ENCODE results near the gene FSTL3.
A peak's percentile ranks its signal among the peaks of the same experiment; 100 is the strongest.
"Not testable (repeated sequence)": the region's sequence is repeated elsewhere in the genome, so short reads cannot be mapped to it uniquely, and the experiment has no call there.

The FSTL3 gene

DNA sequence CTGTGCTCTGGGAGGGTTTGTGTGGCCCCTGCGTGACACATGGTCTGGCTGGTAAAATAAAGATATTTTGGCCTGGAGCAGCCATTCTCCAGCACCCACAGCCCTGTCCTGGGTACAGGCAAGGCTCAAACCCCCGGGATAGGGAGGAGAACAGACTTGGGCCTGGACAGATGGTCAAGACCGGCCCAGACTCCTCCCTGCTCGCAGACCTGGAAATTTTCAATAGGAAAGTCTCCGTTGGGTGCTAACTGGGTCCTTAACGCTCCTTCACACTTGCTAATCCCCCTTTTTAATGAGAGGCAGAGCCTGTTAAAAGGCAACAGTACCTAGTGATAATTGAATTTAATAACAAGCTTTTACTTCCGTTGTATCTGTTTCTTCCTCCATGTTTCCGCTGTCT, 35.1 kb downstream of the FSTL3 start:
- no peak for DNase-seq (ENCODE audit: low spot score)

DNA sequence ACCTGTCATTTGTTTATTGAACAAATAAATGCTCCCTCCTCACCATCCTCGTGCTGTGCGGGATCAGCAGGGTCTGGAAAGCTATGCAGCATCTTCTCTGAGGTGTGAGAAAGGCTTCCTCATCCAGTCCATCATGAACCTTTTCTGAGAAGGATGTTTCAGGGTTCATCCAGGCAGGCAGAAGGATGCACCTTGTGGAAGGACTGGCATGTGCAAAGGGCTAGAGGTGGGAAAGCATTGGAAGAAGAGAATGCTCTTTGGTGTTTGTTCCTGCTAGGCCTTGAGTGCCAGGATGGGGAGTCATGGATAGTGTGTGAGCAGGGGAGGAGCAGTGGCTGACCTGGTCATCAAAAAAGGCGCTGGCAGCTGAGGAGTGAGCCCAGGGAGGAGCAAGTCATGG, 39.2 kb downstream of the FSTL3 start:
- no peak for DNase-seq (ENCODE audit: low spot score)

DNA sequence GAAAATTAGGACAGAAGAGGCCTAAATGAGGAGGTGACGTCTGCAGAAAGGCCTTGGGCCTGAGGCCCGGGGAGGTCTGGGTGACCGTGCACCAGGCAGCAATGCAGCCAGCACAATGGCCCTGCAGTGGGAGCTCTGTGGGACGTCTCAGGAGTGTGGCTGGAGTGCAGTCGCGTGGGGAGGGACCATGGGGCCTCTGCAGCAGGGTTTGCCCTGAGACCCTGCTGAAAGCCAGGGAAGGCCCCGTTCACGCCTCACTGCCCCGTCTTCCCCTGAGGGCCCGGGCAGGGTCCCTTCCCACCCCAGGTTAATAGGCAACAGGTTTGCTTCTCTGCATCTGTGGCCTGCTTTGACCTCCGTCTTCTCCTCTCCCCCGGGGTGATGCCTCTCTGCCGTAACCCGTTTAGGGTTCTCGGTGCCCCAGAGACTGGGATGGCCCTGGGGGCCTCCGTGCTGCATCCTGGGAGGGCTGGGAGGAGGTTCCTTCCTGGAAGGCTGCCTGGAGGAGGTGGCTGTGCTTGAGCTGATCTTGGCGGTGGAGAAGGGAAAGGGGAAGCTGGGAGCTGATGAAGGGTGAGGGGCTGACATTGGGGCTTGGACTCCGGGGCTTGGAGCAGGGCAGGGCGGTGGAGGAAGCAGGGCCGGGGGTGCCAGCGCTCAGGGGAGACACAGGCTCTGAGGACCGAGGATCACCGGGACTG, 42.2 kb downstream of the FSTL3 start:
- DNase-seq (ENCODE audit: low spot score): no peak

DNA sequence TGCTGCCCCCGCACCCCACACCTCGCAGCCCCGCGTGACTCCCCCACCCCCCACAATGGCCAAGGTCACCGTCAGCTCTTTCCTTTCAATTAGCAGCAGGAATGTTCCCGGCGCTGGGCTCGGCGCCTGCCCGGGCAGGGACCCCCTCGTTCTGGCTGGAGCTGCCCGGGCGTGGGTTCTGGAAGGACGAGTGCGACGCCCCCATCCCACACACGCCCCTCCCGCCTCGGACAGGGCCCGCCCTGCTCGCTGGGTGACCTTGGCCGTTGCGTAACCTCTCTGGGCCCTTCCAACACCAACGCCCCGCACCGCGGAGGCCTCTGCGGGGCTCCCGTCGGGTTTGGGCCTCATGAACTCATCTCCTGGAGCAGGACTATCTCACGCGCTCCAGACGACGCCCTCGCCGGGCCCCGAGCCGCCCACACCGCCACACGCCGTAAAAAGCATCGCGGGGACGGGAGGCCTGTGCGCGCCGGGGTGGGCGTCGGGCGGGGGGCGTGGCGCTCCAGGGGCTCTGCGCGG, 42.9 kb downstream of the FSTL3 start:
- DNase-seq (ENCODE audit: low spot score): peak; percentile 82

DNA sequence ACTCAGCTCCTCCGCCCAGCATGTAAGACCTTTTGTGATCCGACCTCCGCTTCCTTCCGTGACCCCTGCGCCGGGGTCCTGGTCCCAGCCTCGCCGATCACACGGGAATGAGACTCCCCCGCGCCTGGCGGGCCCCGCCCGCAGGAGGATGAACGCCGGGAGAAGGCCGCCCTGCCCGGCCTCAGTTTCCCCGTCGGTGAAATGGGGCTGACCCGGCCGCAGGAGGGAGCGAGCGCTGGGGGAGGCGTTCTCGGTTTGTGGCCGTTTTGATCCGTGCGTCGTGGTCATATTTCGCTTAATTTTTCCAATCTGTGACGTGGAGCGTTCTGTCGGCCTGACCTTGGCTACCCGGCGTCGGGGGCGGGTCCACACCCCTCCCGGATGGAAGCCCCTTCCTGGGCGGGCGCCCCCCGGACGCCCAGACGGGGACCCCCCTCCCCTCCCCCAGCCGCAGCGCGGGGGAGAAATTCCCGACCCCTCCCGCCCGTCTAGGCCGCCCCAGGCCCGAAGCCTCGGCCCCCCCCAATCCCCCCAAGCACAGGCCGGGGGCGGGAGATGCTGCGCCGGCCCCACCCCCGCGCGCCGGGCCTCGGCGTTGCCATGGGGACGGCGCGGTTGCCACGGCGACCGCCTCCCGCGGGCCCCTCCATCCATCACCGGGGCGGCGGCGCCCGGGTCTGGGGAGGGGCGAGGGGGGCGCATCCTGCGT, 43.6 kb downstream of the FSTL3 start:
- DNase-seq (ENCODE audit: low spot score): no peak

DNA sequence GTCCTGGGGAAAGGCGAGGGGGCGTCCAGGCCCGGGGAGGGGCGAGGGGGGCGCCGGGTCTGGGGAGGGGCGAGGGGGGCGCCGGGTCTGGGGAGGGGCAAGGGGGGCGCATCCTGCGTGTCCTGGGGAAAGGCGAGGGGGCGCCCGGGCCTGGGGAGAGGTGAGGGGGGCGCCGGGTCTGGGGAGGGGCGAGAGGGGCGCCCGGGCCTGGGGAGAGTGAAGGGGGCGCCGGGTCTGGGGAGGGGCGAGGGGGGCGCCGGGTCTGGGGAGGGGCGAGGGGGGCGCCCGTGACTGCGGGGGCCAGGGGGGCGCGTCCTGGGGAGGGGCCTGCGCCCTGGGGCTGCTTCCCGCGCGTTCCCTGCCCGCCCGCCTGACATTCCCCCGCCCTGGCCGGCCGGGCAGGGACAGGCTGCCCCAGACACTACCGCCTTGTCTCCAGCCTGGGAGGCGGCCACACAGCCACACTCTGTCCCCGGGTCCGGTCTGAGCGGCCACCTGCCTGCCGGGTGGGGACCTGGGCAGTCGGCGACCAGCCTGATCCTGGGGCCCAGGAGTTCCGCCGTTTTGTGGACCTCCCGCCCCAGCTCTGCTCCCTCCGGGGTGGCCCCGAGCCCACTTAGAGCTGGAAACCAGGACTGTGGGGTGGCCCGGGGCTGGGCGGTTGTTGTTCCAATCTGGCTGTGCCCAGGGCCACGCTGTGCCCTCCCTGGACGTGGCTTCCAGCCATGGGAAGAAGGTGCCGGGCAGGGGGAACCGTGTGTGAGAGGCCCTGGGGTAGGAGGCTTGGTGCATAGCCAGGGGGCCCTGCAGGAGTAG, 44.4 kb downstream of the FSTL3 start:
- no peak for DNase-seq (ENCODE audit: low spot score)

DNA sequence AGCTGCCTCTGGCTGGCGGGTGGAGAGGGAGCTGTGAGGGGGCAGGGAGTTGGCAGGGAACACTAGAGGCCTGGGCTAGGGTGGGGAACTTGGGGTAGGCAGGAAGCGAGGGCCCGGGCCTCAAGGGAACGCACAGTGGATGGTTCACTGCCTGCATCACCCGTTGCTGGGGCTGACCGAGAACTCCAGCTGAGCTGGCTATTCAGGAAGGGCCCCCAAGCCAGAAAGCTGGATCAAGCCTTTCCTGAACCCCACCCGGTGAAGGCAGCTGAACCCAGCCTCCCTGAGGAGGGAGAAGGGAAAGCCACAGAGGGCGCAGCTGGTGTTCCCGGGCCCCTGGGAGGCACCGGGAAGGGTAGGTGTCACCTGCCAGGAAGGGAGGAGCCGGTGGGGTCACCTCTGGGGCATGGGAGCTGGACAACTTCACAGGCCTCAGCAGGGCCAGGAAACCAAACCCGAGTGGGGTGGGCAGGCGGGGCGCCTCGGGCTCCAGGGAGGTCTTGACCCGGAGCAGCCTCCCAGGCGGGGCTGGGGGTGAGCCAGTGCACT, 46.4 kb downstream of the FSTL3 start:
- no peak for DNase-seq (ENCODE audit: low spot score)

DNA sequence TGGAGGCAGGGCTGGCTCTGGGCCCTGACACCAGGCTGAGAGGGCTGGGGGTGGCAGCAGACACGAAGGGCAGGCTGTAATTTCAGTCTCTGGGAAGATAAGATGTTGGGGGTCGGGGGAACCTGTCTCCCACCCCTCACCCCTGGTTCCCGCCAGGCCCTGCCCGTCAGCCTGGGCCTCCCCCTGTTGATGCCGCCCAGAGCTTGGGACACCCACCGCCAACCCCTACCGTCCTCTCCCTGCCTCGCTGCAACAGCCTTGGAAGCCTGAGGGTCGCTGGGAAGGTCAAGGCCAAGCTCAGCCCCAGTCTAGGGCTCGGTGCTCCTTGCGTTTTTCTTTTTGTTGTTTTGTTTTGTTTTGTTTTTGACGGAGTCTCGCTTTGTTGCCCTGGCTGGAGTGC, 47.1 kb downstream of the FSTL3 start:
- DNase-seq (ENCODE audit: low spot score): no peak

DNA sequence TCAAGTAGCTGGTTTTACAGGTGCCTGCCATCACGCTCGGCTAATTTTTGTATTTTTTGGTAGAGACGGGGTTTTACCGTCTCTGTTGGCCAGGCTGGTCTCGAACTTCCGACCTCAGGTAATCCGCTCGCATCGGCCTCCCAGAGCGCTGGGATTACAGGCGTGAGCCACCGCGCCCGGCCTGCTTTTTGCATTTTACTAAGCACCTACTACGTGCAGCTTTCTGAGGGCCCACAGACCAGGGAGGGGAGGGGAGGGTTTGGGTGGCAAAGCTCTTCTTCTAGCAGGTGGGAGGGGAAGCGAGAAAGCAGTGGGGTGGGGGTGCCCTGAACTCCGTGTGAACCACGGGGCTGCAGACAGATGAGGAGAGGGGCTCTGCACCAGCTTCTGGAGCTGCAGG, 47.5 kb downstream of the FSTL3 start:
- DNase-seq (ENCODE audit: low spot score): no peak

DNA sequence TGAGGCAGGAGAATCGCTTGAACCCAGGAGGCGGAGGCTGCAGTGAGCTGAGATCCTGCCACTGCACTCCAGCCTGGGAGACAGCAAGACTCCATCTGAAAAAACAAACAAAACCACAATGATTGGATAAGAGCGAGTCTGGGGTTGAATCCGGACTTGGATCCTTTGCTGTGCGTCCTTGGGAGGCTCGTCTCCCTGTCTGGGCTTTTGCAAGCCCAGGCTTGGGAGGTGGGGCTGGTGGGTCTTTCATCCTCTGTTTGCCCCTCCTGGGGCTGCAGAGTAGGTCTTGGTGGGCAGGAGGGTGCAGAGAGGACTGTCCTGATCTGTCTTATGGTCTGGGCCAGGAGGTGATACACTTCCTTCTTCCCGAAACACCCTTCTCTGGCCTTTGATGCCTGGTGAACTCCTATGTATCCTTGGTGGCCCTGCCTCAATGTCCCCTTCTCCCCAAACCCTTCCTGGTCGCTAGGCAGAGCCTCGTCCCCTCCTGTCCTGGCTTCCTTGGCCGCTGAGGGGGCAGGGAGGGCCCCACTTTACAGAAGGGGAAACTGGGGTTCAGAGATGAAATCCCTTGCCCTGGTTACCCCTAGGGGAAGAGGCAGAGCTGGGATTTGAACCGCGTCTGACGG, 49.4 kb downstream of the FSTL3 start:
- DNase-seq (ENCODE audit: low spot score): no peak

DNA sequence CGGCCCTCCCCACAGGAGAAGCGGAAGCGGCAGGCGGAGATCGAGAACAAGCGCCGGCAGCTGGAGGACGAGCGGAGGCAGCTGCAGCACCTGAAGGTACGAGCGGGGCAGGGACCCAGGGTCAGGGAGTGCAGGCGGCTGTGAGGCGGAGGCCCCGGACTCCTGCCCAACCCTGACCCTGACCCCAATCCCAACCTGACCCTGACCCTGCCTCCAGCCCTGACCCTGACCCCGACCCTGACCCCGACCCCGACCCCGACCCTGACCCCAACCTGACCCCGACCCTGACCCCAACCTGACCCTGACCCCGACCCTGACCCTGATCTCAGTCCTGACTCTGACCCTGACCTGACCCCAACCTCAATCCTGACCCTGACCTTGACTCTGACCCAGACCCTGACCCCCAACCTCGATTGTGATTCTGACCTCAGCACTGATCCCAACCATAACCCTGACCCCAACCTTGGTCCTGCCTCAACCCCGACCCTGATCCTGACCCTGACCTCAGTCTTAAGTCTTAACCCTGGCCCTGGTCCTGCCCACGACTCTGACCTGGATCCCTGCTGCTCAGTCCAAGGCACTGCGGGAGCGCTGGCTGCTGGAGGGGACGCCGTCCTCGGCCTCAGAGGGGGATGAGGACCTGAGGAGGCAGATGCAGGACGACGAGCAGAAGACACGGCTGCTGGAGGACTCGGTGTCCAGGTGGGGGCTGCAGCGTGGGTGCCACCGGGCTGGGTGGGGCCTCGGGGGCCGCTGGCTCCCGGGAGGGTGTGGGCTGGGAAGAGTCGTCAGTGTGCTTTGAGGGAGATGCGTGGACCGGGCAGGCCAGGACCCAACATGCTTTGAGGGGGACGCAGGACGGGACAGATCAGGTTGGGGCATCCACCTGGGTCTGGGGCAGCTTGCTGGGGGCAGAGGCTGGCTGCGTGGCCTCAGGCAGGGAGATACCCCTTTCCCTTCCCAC, 51.1 kb downstream of the FSTL3 start:
- DNase-seq (ENCODE audit: low spot score): no peak

DNA sequence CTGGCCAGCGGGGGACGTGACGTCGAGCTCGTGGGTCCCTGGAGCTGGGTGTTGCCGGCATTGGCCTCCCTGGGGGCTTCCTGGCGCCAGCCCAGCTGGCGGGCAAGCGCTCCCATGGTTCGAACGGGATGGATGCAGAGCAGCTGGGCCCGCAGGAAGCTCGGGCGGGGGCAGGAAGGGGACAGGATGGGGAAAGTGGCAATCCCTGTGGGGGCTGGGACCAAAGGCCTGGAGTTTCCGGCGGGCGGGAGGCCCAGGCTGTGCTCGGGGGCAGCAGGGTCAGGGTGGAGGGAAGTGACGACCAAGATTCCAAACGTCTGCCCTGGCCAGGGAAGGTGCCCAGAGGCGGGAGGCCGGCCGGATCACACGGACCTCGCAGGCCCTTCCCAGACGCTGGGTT, 51.8 kb downstream of the FSTL3 start:
- no peak for DNase-seq (ENCODE audit: low spot score)

DNA sequence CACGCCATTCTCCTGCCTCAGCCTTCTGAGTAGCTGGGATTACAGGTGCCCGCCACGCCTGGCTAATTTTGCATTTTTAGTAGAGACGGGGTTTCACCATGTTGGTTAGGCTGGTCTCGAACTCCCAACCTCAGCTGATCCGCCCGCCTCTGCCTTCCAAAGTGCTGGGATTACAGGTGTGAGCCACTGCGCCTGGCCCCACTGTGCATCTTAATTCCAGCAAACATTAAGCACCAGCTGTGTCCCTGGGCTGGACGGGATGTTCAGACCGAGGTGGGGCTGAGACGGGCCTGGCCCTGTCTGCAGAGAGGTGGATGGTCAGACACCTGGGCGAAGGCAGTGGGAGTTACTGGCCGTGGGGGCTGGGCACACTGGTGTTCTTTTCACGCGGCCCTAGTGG, 53.4 kb downstream of the FSTL3 start:
- not testable (repeated sequence) for DNase-seq (ENCODE audit: low spot score)

DNA sequence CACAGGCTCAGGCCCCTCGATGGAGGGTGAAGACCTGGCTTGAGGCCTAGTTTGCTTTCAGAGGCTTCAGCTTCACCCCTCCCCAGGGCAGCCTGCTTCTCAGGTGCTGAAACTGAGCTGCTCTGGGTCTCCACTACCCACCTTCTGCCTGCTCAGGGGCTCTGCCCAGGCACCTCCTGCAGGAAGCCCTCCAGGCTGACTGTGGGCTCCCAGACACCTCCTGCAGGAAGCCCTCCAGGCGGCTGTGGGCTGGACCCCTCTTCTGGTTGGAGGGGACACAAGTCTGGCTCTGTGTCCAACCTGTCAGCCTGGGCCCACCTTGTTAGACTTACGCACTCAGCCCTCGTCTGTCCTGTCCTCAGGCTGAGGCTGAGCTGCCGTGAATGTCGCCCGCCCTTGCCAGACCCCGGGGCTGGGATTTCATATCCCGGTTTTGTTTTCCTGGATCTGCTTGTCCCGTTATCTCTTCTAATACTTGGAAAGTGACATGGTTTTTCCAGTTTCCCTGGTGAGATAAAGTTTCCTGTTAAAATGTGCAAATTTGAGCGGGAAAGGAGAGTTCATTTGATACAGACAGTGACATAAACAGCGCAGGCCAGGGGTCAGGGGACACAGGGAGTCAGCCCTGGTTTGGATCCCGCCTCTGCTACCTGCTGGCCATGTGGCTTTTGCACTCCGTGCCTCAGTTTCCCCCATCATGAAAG, 53.9 kb downstream of the FSTL3 start:
- DNase-seq (ENCODE audit: low spot score): no peak

DNA sequence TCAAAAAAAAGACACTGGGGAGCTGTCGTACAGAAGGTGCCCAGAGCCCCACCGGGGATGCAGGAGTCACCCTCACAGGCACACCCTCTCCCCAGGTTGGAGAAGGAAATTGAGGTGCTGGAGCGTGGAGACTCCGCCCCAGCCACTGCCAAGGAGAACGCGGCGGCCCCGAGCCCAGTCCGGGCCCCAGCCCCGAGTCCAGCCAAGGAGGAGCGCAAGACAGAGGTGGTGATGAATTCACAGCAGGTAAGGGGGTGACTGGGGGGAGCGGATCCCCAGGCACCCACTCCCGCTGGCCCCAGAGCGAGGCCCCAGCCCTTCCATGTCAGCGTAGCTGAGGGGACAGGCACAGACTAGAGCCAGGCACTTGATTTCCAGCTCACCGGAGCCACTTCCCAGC, 54.8 kb downstream of the FSTL3 start:
- no peak for DNase-seq (ENCODE audit: low spot score)

DNA sequence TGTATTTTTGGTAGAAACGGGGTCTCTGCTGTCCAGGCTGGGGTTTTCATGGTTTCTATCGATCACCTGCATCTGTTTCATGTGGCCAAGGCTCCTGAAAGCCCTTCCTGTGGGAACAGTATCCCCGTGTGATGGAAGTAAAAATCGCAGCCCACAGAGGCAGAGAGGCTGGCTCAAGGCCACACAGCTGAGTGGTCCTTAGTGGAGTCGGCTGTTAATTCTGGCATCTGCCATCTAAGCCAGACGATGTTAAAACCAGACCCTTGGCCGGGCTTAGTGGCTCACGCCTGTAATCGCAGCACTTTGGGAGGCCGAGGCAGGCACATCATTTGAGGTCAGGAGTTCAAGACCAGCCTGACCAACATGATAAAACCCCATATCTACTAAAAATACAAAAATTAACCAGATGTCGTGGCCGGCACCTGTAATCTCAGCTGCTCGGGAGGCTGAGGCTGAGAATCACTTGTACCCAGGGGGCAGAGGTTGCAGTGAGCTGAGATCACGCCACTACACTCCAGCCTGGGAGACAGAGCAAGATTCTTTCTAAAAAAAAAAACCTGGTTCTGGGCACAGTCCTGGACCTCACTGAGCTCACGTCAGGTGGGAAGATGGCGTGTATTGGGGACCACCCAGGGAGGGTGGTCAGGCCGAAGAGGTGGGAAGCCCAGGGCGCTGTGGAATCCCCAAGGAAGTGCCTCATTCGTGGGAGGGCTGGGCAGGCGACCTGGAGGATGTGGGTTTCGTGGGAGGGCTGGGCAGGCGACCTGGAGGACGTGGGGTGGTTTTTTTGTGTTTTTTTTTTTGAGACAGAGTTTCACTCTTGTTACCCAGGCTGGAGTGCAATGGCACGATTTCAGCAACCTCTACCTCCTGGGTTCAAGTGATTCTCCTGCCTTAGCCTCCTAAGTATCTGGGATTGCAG, 56.2 kb downstream of the FSTL3 start:
- DNase-seq (ENCODE audit: low spot score): no peak

All from GM03348 (cell line).